ENCODE results near the gene HNRNPA1. TPM values are rescaled to one million over a fixed set of nuclear protein-coding genes. Genes with fewer than 3 reads are reported as not detected.

Gene HNRNPA1
- total RNA-seq, 1 experiment from 2014 or later = 3,193 TPM

DNA sequence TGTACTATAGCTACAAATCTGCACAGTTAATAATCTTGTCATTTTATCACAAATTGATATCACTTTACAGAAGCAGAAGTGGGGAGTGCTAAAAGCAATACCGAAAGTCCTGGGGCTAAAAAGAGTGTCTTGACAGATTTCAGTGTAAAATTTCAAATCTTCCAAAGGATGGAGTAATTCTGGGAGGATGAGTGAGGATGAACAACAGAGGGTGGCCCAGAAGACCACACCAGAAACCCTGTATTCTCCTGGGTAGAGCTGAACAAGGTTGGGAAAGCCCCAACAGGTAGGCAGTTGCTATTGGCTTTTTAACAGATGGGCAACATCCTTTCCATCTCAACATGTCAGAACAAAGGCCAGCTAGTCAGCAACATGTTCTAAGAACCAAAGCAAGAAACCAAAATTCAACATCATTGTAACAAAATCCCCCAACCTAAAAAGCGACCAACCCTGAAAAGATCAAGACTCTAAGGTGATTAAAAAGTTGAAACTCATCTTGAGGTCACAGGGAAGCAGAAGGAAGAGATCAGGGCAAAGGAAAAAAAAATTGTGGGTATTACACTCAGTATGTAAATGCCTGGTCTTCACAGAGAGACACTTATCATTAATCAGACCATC, 39.4 kb upstream of the HNRNPA1 start:
- Mint-ChIP-seq H3K4me1 (no peaks in the 10 kb centered on the region), H3K36me3 (ENCODE audit: insufficient read depth in 1 of 3, low read depth in 3 of 3) (peaks cover 30 to 70% (median 68%) of the 10 kb centered on the region in 3 experiments; a peak in 6 of 7 replicates), H3K27ac (peak overlapping the region in 1 of 3 experiments; percentile 63; a peak in 1 of 7 replicates), H3K9me3 (no peaks in the 10 kb centered on the region), H3K4me3 (no peak overlapping the region), H3K27me3 (ENCODE audit: low read depth) (no peaks in the 10 kb centered on the region)
- Histone ChIP-seq H4K91ac (ENCODE audit: insufficient read length, low read depth, low read length) (no peak overlapping the region), H3K9ac (ENCODE audit: extremely low read depth, insufficient read length, low read length) (no peak overlapping the region), H3K4me2 (ENCODE audit: insufficient read depth, insufficient read length, low read length) (no peak overlapping the region), H4K20me1 (ENCODE audit: control insufficient read depth, insufficient read depth, insufficient read length) (no peaks in the 10 kb centered on the region), H3K14ac (ENCODE audit: insufficient read depth, low read length) (no peak overlapping the region), H2BK15ac (ENCODE audit: low read depth, low read length) (no peak overlapping the region), H3K4me1 (ENCODE audit: insufficient read depth, low read length) (no peaks in the 10 kb centered on the region), H3K56ac (ENCODE audit: insufficient read length, low read depth, low read length) (no peak overlapping the region), H3K27me3 (ENCODE audit: insufficient read depth, low read length) (no peaks in the 10 kb centered on the region), H3K23ac (ENCODE audit: insufficient read length, low read depth, low read length) (no peak overlapping the region), H2AK5ac (ENCODE audit: insufficient read length, low read length) (no peak overlapping the region), H2BK20ac (ENCODE audit: low read depth, low read length, poor library complexity, severe bottlenecking) (no peak overlapping the region), H2BK120ac (ENCODE audit: low read depth, low read length, poor library complexity, severe bottlenecking) (no peak overlapping the region), H2BK5ac (ENCODE audit: insufficient read length, low read length) (no peak overlapping the region), H3K9me3 (ENCODE audit: control insufficient read depth, low read depth, low read length) (no peaks in the 10 kb centered on the region), H2BK12ac (ENCODE audit: insufficient read length, low read depth, low read length) (no peak overlapping the region), H3K79me1 (ENCODE audit: insufficient read depth, low read depth, low read length, poor library complexity, severe bottlenecking) (no peaks in the 10 kb centered on the region), H2AFZ (ENCODE audit: low read length) (no peak overlapping the region), H3K79me2 (ENCODE audit: insufficient read depth, low read length) (no peaks in the 10 kb centered on the region), H3K23me2 (ENCODE audit: insufficient read length, low read depth, low read length, poor library complexity, severe bottlenecking) (no peaks in the 10 kb centered on the region), H4K5ac (ENCODE audit: insufficient read length, low read depth, low read length) (no peak overlapping the region), H3K4ac (ENCODE audit: low read depth, low read length) (no peak overlapping the region), H3K27ac (ENCODE audit: insufficient read length, low read depth, low read length) (no peak overlapping the region), H3K18ac (ENCODE audit: insufficient read length, low read depth, low read length) (no peak overlapping the region), H4K8ac (replicated peaks; ENCODE audit: insufficient read length, low read depth, low read length) (no peak overlapping the region), H3T11ph (ENCODE audit: low read length) (no peak overlapping the region)
- TF ChIP-seq, protein P1, sequence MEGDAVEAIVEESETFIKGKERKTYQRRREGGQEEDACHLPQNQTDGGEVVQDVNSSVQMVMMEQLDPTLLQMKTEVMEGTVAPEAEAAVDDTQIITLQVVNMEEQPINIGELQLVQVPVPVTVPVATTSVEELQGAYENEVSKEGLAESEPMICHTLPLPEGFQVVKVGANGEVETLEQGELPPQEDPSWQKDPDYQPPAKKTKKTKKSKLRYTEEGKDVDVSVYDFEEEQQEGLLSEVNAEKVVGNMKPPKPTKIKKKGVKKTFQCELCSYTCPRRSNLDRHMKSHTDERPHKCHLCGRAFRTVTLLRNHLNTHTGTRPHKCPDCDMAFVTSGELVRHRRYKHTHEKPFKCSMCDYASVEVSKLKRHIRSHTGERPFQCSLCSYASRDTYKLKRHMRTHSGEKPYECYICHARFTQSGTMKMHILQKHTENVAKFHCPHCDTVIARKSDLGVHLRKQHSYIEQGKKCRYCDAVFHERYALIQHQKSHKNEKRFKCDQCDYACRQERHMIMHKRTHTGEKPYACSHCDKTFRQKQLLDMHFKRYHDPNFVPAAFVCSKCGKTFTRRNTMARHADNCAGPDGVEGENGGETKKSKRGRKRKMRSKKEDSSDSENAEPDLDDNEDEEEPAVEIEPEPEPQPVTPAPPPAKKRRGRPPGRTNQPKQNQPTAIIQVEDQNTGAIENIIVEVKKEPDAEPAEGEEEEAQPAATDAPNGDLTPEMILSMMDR (conservative IDR thresholded peaks at IDR 0.05) = no peak
- WGBS (ENCODE audit: extremely low coverage, insufficient read length, low lambda C conversion rate) = no CpG with 5 or more reads among the region's 2 CpGs
- no peak for DNase-seq

All from H9 (cell line).